OCI-LY7 (cell line): Measurements from ENCODE around the gene SNX17. TPM values are rescaled to one million over a fixed set of nuclear protein-coding genes. Genes with fewer than 3 reads are reported as not detected.

ENCODE experiments used
- BruUV-seq: library from RNA; stranded (reverse); fragments of 400-500 nt; replicated peaks from 2 replicates; lab custom pipeline; 2021; lab: Mats Ljungman, UMichigan
- CTCF ChIA-PET: fragments of 300-600 bp; sonication (Branson Sonifier 250); formaldehyde crosslinking; loops from one replicate; lab custom pipeline; 2022; ENCODE audit warnings: antibody characterized with exemption; ENCODE audit not compliant: unreplicated experiment; lab: Charles Lee
- POLR2A ChIA-PET: fragments of 300-600 bp; sonication (Branson Sonifier 250); formaldehyde crosslinking; loops from one replicate; lab custom pipeline; 2022; ENCODE audit warnings: antibody characterized with exemption; lab: Charles Lee
- DNase-seq: peaks from one replicate; pipeline ENCODE4 v3.0.0-alpha.2; 2015; ENCODE audit warnings: low spot score
- H2AFZ ChIP-seq: fragments of 200-600 bp; sonication (generic), shearing (Covaris generic); 2 replicates; pipeline ENCODE4 v1.6.1; 2014; ENCODE audit warnings: mild to moderate bottlenecking, antibody characterized with exemption, low read length, moderate library complexity
- H3K27ac ChIP-seq: fragments of 200-600 bp; sonication (generic); 2 replicates; pipeline ENCODE4 v1.5.1; 2014; ENCODE audit warnings: mixed run types, low read depth, mild to moderate bottlenecking, moderate library complexity, low read length, inconsistent platforms; ENCODE audit not compliant: poor library complexity, severe bottlenecking
- H3K36me3 ChIP-seq: fragments of 200-600 bp; sonication (generic); 2 replicates; pipeline ENCODE4 v1.6.1; 2014; ENCODE audit warnings: mild to moderate bottlenecking, antibody characterized with exemption, low read length, moderate library complexity, mixed read lengths; ENCODE audit not compliant: insufficient read depth
- H3K4me1 ChIP-seq: fragments of 200-600 bp; sonication (generic); 2 replicates; pipeline ENCODE4 v1.5.1; 2014; ENCODE audit warnings: mild to moderate bottlenecking, low read length; ENCODE audit not compliant: insufficient read depth, poor library complexity, severe bottlenecking
- H3K4me2 ChIP-seq: fragments of 200-600 bp; sonication (generic); 2 replicates; pipeline ENCODE4 v1.6.1; 2014; ENCODE audit warnings: mild to moderate bottlenecking, low read length
- H3K4me3 ChIP-seq: fragments of 200-600 bp; sonication (generic); 2 replicates; pipeline ENCODE4 v1.5.1; 2014; ENCODE audit warnings: mild to moderate bottlenecking, low read depth, low read length; ENCODE audit not compliant: poor library complexity, severe bottlenecking
- H3K79me2 ChIP-seq: fragments of 200-600 bp; sonication (generic); 2 replicates; pipeline ENCODE4 v1.6.1; 2016; ENCODE audit warnings: low read depth, mild to moderate bottlenecking, low read length, moderate library complexity, mixed read lengths; ENCODE audit not compliant: insufficient read depth
- H3K9me2 ChIP-seq: fragments of 200-600 bp; sonication (generic); 2 replicates; pipeline ENCODE4 v1.6.1; 2016; ENCODE audit warnings: mild to moderate bottlenecking, low read length, mixed read lengths; ENCODE audit not compliant: insufficient read depth
- H3K9me3 ChIP-seq: fragments of 200-600 bp; sonication (generic); 2 replicates; pipeline ENCODE4 v1.6.1; 2014; ENCODE audit warnings: mild to moderate bottlenecking, mixed run types, low read length, mixed read lengths
- H4K20me1 ChIP-seq: fragments of 200-600 bp; sonication (generic); 2 replicates; pipeline ENCODE4 v1.6.1; 2014; ENCODE audit warnings: mild to moderate bottlenecking, antibody characterized with exemption, low read length, moderate library complexity, mixed read lengths; ENCODE audit not compliant: insufficient read depth
- CTCF ChIP-seq: fragments of 200-600 bp; sonication (generic); conservative IDR thresholded peaks from 2 replicates; pipeline ENCODE4 v1.5.1; 2014; ENCODE audit warnings: mild to moderate bottlenecking, antibody characterized with exemption, low read length, moderate library complexity, mixed read lengths
- EZH2phosphoT487 ChIP-seq: fragments of 200-600 bp; sonication (generic); IDR thresholded peaks from 2 replicates; pipeline ENCODE4 v1.6.1; 2018; ENCODE audit warnings: low read depth, borderline replicate concordance, mild to moderate bottlenecking, mixed run types, antibody characterized with exemption, low read length, moderate library complexity, mixed read lengths
- intact Hi-C: fragments of 100-400 bp; cut with micrococcal nuclease; formaldehyde crosslinking; loops from one replicate; pipeline ENCODE4 v1.10.0; 2022; ENCODE audit not compliant: unreplicated experiment
- total RNA-seq, 2 experiments: library from RNA; depleted of rRNA in 1 of 2; stranded (reverse); fragments of >200 nt in 1 of 2; shearing (Covaris generic) in 1 of 2; gene quantifications; 2 replicates each; pipeline ENCODE4 v1.2.3, GENCODE V29; 2014 to 2022

Gene SNX17
- total RNA-seq, 2 experiments from 2014 or later: 63.1 to 97.4 TPM

- CTCF ChIA-PET: interaction anchor here (1.2 kb wide), 1 partner anchor 46 kb away, joined by 4 read pairs; no protein-coding TSS in a partner anchor
- Histone ChIP-seq H2AFZ (peak overlapping the region; percentile 77), H3K4me1 (peaks cover 16% of the 10 kb centered on the region), H3K9me2 (no peaks in the 10 kb centered on the region), H3K4me3 (peak overlapping the region; percentile 84), H3K79me2 (peaks cover 24% of the 10 kb centered on the region; the same call in 1 of the 2 replicates), H3K36me3 (peaks cover 32% of the 10 kb centered on the region), H3K4me2 (peak overlapping the region; percentile 91), H3K9me3 (no peaks in the 10 kb centered on the region), H4K20me1 (no peaks in the 10 kb centered on the region), H3K27ac (peak overlapping the region; percentile 58)
- intact Hi-C loops: loop anchor here (2.0 to 5.0 kb wide), 2 partner anchors 34 to 47 kb away; partner anchors contain the start of genes EIF2B4, GTF3C2 and SNX17
- DNase-seq: no peak
- BruUV-seq: no TSS peak
- TF ChIP-seq CTCF: no peak
- no peak for TF ChIP-seq EZH2phosphoT487
- POLR2A ChIA-PET: interaction anchor here (0.5 to 1.4 kb wide), 5 partner anchors 8 to 1064 kb away, joined by 3 to 5 read pairs (median 4); partner anchors contain the start of gene ZNF513
Measured at GRCh38 chr2:27323596-27324285, 46.7 kb upstream of the SNX17 start.

GRCh38 chr2:27324720-27325119 lies 45.7 kb upstream of the SNX17 start:
- TF ChIP-seq EZH2phosphoT487 (no peak), CTCF (no peak)
- Histone ChIP-seq H4K20me1 (no peaks in the 10 kb centered on the region), H2AFZ (no peak overlapping the region), H3K27ac (no peak overlapping the region), H3K4me3 (no peak overlapping the region), H3K79me2 (peaks cover 24% of the 10 kb centered on the region; the same call in 1 of the 2 replicates), H3K9me2 (no peaks in the 10 kb centered on the region), H3K4me1 (peaks cover 16% of the 10 kb centered on the region), H3K4me2 (no peak overlapping the region), H3K9me3 (no peaks in the 10 kb centered on the region), H3K36me3 (peaks cover 41% of the 10 kb centered on the region)
- ChIA-PET POLR2A (interaction anchor here (1.9 kb wide), 1 partner anchor 22 kb away, joined by 4 read pairs; no protein-coding TSS in a partner anchor), CTCF (no interaction called here)
- intact Hi-C loops: loop anchor here (5.0 kb wide), 1 partner anchor 33 kb away; the partner anchor contains the start of gene GTF3C2
- BruUV-seq: no TSS peak
- no peak for DNase-seq

GRCh38 chr2:27335311-27335710 lies 35.1 kb upstream of the SNX17 start:
- CTCF ChIA-PET: no interaction called here
- intact Hi-C loops: no loop called here
- Histone ChIP-seq H3K9me3 (no peaks in the 10 kb centered on the region), H3K36me3 (peaks cover 91% of the 10 kb centered on the region), H3K4me1 (no peaks in the 10 kb centered on the region), H3K4me3 (no peak overlapping the region), H4K20me1 (no peaks in the 10 kb centered on the region), H3K9me2 (no peaks in the 10 kb centered on the region), H3K79me2 (no peaks in the 10 kb centered on the region), H2AFZ (no peak overlapping the region), H3K4me2 (no peak overlapping the region), H3K27ac (no peak overlapping the region)
- no peak for TF ChIP-seq EZH2phosphoT487
- TF ChIP-seq CTCF: no peak
- no TSS peak for BruUV-seq
- DNase-seq: no peak
- POLR2A ChIA-PET: interaction anchor here (0.5 kb wide), 1 partner anchor 19 kb away, joined by 3 read pairs; no protein-coding TSS in a partner anchor
